HepG2 (cell line): ENCODE data around the gene TLE1. TPM values are rescaled to one million over a fixed set of nuclear protein-coding genes. Genes with fewer than 3 reads are reported as not detected.

Experiments
- ATAC-seq: fragments of 200-7000 bp; cut with Tn5 transposase; 3 replicates; pipeline ENCODE4 v1.9.1; 2020; ENCODE audit warnings: mild to moderate bottlenecking, moderate library complexity
- BruUV-seq: library from RNA; stranded (reverse); fragments of 400-500 nt; replicated peaks from 2 replicates; lab custom pipeline; 2021; lab: Mats Ljungman, UMichigan
- CTCF ChIA-PET: fragments of 300-600 bp; formaldehyde crosslinking; extraction: SDS; loops from one replicate; lab custom pipeline; 2021; ENCODE audit warnings: low total read pairs, inconsistent platforms, low intra/inter-chr PET ratio; lab: Yijun Ruan, JAX
- POLR2A ChIA-PET: fragments of 350-600 bp; sonication (Branson Sonifier 250); formaldehyde crosslinking; loops from one replicate; lab custom pipeline; 2020; ENCODE audit warnings: antibody characterized with exemption, inconsistent platforms; lab: Yijun Ruan, JAX
- DNase-seq: peaks from one replicate; pipeline ENCODE4 v3.0.0-alpha.2; 2015; ENCODE audit warnings: low spot score
- FAIRE-seq: peaks from 3 replicates; lab custom pipeline; 2011; peaks lifted over from hg19 to GRCh38; lab: Jason Lieb, UNC
- H2AFZ ChIP-seq: one replicate; pipeline ENCODE4 v1.6.1; 2011; ENCODE audit warnings: low read length, inconsistent platforms
- H3K27ac ChIP-seq: fragments of 300-600 bp; 3 replicates; pipeline ENCODE4 v1.8.0; 2011; ENCODE audit warnings: mixed run types, mild to moderate bottlenecking, mixed read lengths, low read length, inconsistent platforms; ENCODE audit not compliant: insufficient read depth; ENCODE audit errors: extremely low read length
- H3K27me3 ChIP-seq, 2 experiments: fragments of 200-600 bp in 1 of 2; 2 replicates in 1 of 2; 3 replicates in 1 of 2; pipeline versions ENCODE4 v1.6.0 to v1.8.0; 2011; ENCODE audit warnings: low read length in 2 of 2, mild to moderate bottlenecking in 2 of 2, moderate library complexity in 2 of 2, inconsistent platforms in 1 of 2; ENCODE audit not compliant: insufficient read depth in 2 of 2, control insufficient read depth in 1 of 2
- H3K36me3 ChIP-seq, 2 experiments: fragments of 200-600 bp in 1 of 2; replicated peaks in 1 of 2; 2 replicates in 1 of 2; 3 replicates in 1 of 2; pipeline versions ENCODE4 v1.5.1 to v1.8.0; 2011; ENCODE audit warnings: low read length in 2 of 2, inconsistent platforms in 1 of 2; ENCODE audit not compliant: insufficient read depth in 2 of 2, control insufficient read depth in 1 of 2
- H3K4me1 ChIP-seq: 2 replicates; pipeline ENCODE4 v1.5.1; 2012; ENCODE audit warnings: low read length, inconsistent platforms; ENCODE audit not compliant: insufficient read depth
- H3K4me2 ChIP-seq: 2 replicates; pipeline ENCODE4 v1.6.0; 2011; ENCODE audit warnings: low read depth, low read length, inconsistent platforms
- H3K4me3 ChIP-seq, 3 experiments: fragments of 200-600 bp in 1 of 3; sonication (generic), shearing (Covaris generic) in 1 of 3; replicated peaks in 1 of 3; 2 replicates each; pipeline ENCODE4 v1.5.1; 2011 to 2016; ENCODE audit warnings: low read length in 3 of 3, inconsistent platforms in 2 of 3, low read depth in 2 of 3, mild to moderate bottlenecking in 2 of 3, control low read depth in 1 of 3, mixed read lengths in 1 of 3; ENCODE audit not compliant: insufficient read depth in 1 of 3
- H3K79me2 ChIP-seq: one replicate; pipeline ENCODE4 v1.6.1; 2011; ENCODE audit warnings: low read length, inconsistent platforms; ENCODE audit not compliant: insufficient read depth
- H3K9ac ChIP-seq: 2 replicates; pipeline ENCODE4 v1.6.0; 2011; ENCODE audit warnings: mild to moderate bottlenecking, low read depth, low read length, inconsistent platforms; ENCODE audit not compliant: insufficient read depth
- H3K9me3 ChIP-seq: 2 replicates; pipeline ENCODE4 v1.5.1; 2012; ENCODE audit warnings: mild to moderate bottlenecking, low read length
- H4K20me1 ChIP-seq: 2 replicates; pipeline ENCODE4 v1.6.0; 2011; ENCODE audit warnings: inconsistent platforms, mild to moderate bottlenecking, low read length, moderate library complexity; ENCODE audit not compliant: insufficient read depth
- ARID5B ChIP-seq: IDR thresholded peaks from 2 replicates; pipeline ENCODE4 v1.4.0; 2020; ENCODE audit warnings: mild to moderate bottlenecking, missing genetic modification reagents
- FOXA1 ChIP-seq, 2 experiments: fragments of 450-650 bp in 1 of 2; sonication (generic) in 1 of 2; formaldehyde crosslinking in 1 of 2; IDR thresholded peaks; 2 replicates each; pipeline versions ENCODE4 v1.4.0 to v1.6.1; 2016 to 2020; ENCODE audit warnings: missing genetic modification reagents in 1 of 2
- MED13 ChIP-seq: sonication (generic); formaldehyde crosslinking; IDR thresholded peaks from 2 replicates; pipeline ENCODE4 v1.5.0; 2020; ENCODE audit warnings: missing genetic modification reagents
- NPAS2 ChIP-seq: sonication (generic); formaldehyde crosslinking; IDR thresholded peaks from 2 replicates; pipeline ENCODE4 v1.8.0; 2022; ENCODE audit warnings: mild to moderate bottlenecking, missing genetic modification reagents, borderline replicate concordance
- RBFOX2 ChIP-seq: fragments of 200-400 bp; formaldehyde crosslinking; IDR thresholded peaks from 2 replicates; pipeline ENCODE4 v1.6.1; 2017; ENCODE audit warnings: low read depth, mild to moderate bottlenecking, low read length
- SKI ChIP-seq: fragments of 450-650 bp; IDR thresholded peaks from one replicate; pipeline ENCODE4 v1.6.1; 2018; ENCODE audit warnings: mild to moderate bottlenecking; ENCODE audit not compliant: partially characterized antibody
- ZNF232 ChIP-seq: sonication (generic); formaldehyde crosslinking; IDR thresholded peaks from 2 replicates; pipeline ENCODE4 v1.4.0; 2020; ENCODE audit warnings: missing genetic modification reagents, borderline replicate concordance
- ZNF276 ChIP-seq: sonication (generic); formaldehyde crosslinking; IDR thresholded peaks from 2 replicates; pipeline ENCODE4 v1.4.0; 2020; ENCODE audit warnings: mild to moderate bottlenecking, low read depth, missing genetic modification reagents
- ZNF570 ChIP-seq: sonication (generic); formaldehyde crosslinking; IDR thresholded peaks from 2 replicates; pipeline ENCODE4 v1.4.0; 2020; ENCODE audit warnings: mild to moderate bottlenecking, missing genetic modification reagents, borderline replicate concordance
- ZSCAN12 ChIP-seq: sonication (generic); formaldehyde crosslinking; IDR thresholded peaks from 2 replicates; pipeline ENCODE4 v1.9.0; 2021; ENCODE audit warnings: mild to moderate bottlenecking, missing genetic modification reagents
- ZSCAN31 ChIP-seq: sonication (generic); formaldehyde crosslinking; IDR thresholded peaks from 2 replicates; pipeline ENCODE4 v1.5.0; 2020; ENCODE audit warnings: low read depth, mild to moderate bottlenecking, missing genetic modification reagents
- WGBS: methylation state at CpG from one replicate; pipeline ENCODE4 v1.1.6; 2017; ENCODE audit warnings: low lambda C conversion rate; 5-methylcytosine and 5-hydroxymethylcytosine counted together
- in situ Hi-C: cut with HindIII; loops from 2 replicates; pipeline ENCODE4 v1.10.0; 2017; ENCODE audit warnings: low pct_unique_long_range_greater_than_20kb; ENCODE audit not compliant: extremely low pct_ligation_motif_present
- intact Hi-C: fragments of 100-400 bp; cut with micrococcal nuclease; formaldehyde crosslinking; loops from one replicate; pipeline ENCODE4 v1.10.0; 2022; ENCODE audit not compliant: unreplicated experiment
- polyA plus RNA-seq, 8 experiments: library from polyadenylated mRNA; depleted of rRNA in 3 of 8; stranded (reverse) in 7 of 8; unstranded in 1 of 8; fragments of >200 nt; fragmentation: Illumina TruSeq in 4 of 8; extraction: Trizol in 4 of 8; gene quantifications; 2 replicates each; pipeline versions ENCODE4 v1.2.1 to v1.2.3, GENCODE V29; 2011 to 2016; ENCODE audit warnings: low read depth in 4 of 8, missing spikeins in 1 of 8, mixed read lengths in 1 of 8; ENCODE audit not compliant: insufficient read depth in 1 of 8
- total RNA-seq, 5 experiments: library from RNA; depleted of rRNA; stranded (reverse); fragments of >200 nt; fragmentation: Illumina TruSeq; extraction: Trizol; gene quantifications; 2 replicates each; pipeline ENCODE4 v1.2.3, GENCODE V29; 2016; ENCODE audit warnings: low read depth in 1 of 5
- TF ChIP-seq, protein P1 (sequence below): sonication (generic); formaldehyde crosslinking; IDR thresholded peaks from 2 replicates; pipeline ENCODE4 v1.8.0; 2022; ENCODE audit warnings: mild to moderate bottlenecking, missing genetic modification reagents, moderate library complexity
- TF ChIP-seq, protein P2 (sequence below): sonication (generic); formaldehyde crosslinking; IDR thresholded peaks from 2 replicates; pipeline ENCODE4 v1.9.0; 2022; ENCODE audit warnings: missing genetic modification reagents, mild to moderate bottlenecking, borderline replicate concordance

Gene TLE1
- total and polyA plus RNA-seq, 2 of the 13 experiments (the other 11 are each of a cell fraction or from before 2014, with no cell fraction given) = 35.9 to 109 TPM

DNA sequence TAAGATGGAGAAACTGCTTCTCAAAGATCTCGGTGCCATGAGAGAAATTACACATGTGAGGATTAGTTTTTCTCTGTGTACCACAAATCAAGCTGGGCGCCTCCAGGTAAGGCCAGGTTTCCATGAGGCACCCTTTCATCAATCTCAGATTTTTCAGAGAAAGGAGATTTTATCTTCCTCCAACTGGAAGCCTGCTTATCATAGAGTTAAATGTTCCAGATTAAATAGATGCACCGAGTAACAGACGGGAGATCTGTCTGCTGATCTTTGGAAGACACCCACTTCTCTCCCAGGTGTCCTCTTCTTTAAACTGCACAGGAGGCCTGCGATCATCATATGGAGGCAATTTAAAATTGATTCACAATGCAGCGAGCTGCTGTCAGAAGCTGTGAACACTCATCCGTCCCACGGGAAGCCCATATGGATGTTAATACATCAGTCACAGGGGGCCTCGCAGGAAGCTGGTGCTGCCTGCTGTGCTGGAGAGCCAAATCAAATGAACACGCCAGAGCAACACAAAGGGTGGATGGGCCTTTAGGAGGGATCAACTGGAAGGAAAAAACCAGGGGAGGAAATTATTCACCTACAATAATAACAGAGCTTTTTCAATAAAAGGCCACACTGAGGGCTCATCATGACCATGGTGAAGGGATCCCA is 93.3 kb downstream of the TLE1 start:
- H3K27me3 ChIP-seq = no peaks in the 10 kb centered on the region
- intact Hi-C loops (no loop called here), in situ Hi-C loops (no loop called here)
- H3K4me2 ChIP-seq = no peak overlapping the region
- FAIRE-seq = no peak
- peaks cover 22 to 68% of the 10 kb centered on the region in 2 experiments for H3K36me3 ChIP-seq
- H2AFZ ChIP-seq = no peak overlapping the region
- ChIA-PET POLR2A (interaction anchor here (1.7 kb wide), 1 partner anchor 7 kb away, joined by 4 read pairs; no protein-coding TSS in a partner anchor), CTCF (no interaction called here)
- peaks cover 53% of the 10 kb centered on the region for H3K4me1 ChIP-seq
- H3K9ac ChIP-seq = no peak overlapping the region
- 94% methylated on average over 10 of the region's 10 CpGs for WGBS
- no peaks in the 10 kb centered on the region for H4K20me1 ChIP-seq
- H3K9me3 ChIP-seq = no peaks in the 10 kb centered on the region
- peak; percentile 56; the same call in 2 of the 3 replicates for ATAC-seq
- H3K27ac ChIP-seq = no peak overlapping the region
- no peak for DNase-seq
- H3K79me2 ChIP-seq = peaks cover 4% of the 10 kb centered on the region
- TF ChIP-seq, protein P1, sequence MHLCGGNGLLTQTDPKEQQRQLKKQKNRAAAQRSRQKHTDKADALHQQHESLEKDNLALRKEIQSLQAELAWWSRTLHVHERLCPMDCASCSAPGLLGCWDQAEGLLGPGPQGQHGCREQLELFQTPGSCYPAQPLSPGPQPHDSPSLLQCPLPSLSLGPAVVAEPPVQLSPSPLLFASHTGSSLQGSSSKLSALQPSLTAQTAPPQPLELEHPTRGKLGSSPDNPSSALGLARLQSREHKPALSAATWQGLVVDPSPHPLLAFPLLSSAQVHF = no peak
- TF ChIP-seq ZNF570 (CRISPR knock-in tag) (no peak), ZSCAN12 (CRISPR knock-in tag) (no peak), ZNF276 (CRISPR knock-in tag) (no peak), NPAS2 (CRISPR knock-in tag) (no peak), ZSCAN31 (CRISPR knock-in tag) (no peak), SKI (no peak), FOXA1 (IDR thresholded peaks at IDR 0.05) (no peak), FOXA1 (CRISPR knock-in tag; IDR thresholded peaks at IDR 0.05) (no peak), ZNF232 (no peak), RBFOX2 (no peak), ARID5B (CRISPR knock-in tag) (no peak), MED13 (CRISPR knock-in tag) (no peak)
- TF ChIP-seq, protein P2, sequence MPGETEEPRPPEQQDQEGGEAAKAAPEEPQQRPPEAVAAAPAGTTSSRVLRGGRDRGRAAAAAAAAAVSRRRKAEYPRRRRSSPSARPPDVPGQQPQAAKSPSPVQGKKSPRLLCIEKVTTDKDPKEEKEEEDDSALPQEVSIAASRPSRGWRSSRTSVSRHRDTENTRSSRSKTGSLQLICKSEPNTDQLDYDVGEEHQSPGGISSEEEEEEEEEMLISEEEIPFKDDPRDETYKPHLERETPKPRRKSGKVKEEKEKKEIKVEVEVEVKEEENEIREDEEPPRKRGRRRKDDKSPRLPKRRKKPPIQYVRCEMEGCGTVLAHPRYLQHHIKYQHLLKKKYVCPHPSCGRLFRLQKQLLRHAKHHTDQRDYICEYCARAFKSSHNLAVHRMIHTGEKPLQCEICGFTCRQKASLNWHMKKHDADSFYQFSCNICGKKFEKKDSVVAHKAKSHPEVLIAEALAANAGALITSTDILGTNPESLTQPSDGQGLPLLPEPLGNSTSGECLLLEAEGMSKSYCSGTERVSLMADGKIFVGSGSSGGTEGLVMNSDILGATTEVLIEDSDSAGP = no peak
- no TSS peak for BruUV-seq
- H3K4me3 ChIP-seq = no peak overlapping the region
